ENCODE measurements around the gene VEZF1. TPM values are rescaled to one million over a fixed set of nuclear protein-coding genes. Genes with fewer than 3 reads are reported as not detected.
A peak's percentile ranks its signal among the peaks of the same experiment; 100 is the strongest.

The VEZF1 gene
- total and polyA plus RNA-seq, 7 donors: 30.6 to 92.5 (median 50.5) TPM

GRCh38 chr17:57938061-57938502 is 50.0 kb downstream of the VEZF1 start:
- Histone ChIP-seq H3K27ac (peak overlapping the region; percentile 99), H3K4me3 (no peak overlapping the region), H3K4me1 (peaks cover 83% of the 10 kb centered on the region), H3K36me3 (ENCODE audit: insufficient read depth in 1 of 2, low read depth in 1 of 2) (no peaks in the 10 kb centered on the region), H3K9me3 (no peaks in the 10 kb centered on the region), H3K27me3 (ENCODE audit: insufficient read depth in 3 of 3, low read length in 2 of 3) (no peaks in the 10 kb centered on the region)
- TF ChIP-seq CTCF (IDR thresholded peaks at IDR 0.05): no peak
- DNase-seq (peak in 1 of 2 donors; percentile 2), ATAC-seq (no peak)
- WGBS, 3 donors: 46 to 56% (median 53%) methylated on average over 7 of the region's 7 CpGs
- intact Hi-C loops (cut with DNase I): no loop called here

GRCh38 chr17:57937492-57937891 is 50.6 kb downstream of the VEZF1 start:
- Histone ChIP-seq H3K27me3 (ENCODE audit: insufficient read depth in 3 of 3, low read length in 2 of 3) (no peaks in the 10 kb centered on the region), H3K4me3 (no peak overlapping the region), H3K36me3 (ENCODE audit: insufficient read depth in 1 of 2, low read depth in 1 of 2) (no peaks in the 10 kb centered on the region), H3K4me1 (peaks cover 85% of the 10 kb centered on the region), H3K27ac (peak overlapping the region; percentile 99), H3K9me3 (no peaks in the 10 kb centered on the region)
- ATAC-seq (no peak), DNase-seq (peak in 1 of 2 donors; percentile 17)
- 85 to 92% (median 90%) methylated on average over 2 of the region's 2 CpGs for WGBS, 3 donors
- intact Hi-C loops (cut with DNase I): no loop called here
- TF ChIP-seq CTCF (IDR thresholded peaks at IDR 0.05): no peak

- Histone ChIP-seq H3K4me1 (peaks cover 80% of the 10 kb centered on the region), H3K4me3 (no peak overlapping the region), H3K27me3 (ENCODE audit: insufficient read depth in 3 of 3, low read length in 2 of 3) (no peaks in the 10 kb centered on the region), H3K9me3 (no peaks in the 10 kb centered on the region), H3K36me3 (ENCODE audit: insufficient read depth in 1 of 2, low read depth in 1 of 2) (no peaks in the 10 kb centered on the region), H3K27ac (peak overlapping the region; percentile 99)
- no peak for TF ChIP-seq CTCF (IDR thresholded peaks at IDR 0.05)
- DNase-seq: peak; percentile 69 to 82
- intact Hi-C loops (cut with DNase I): no loop called here
- WGBS, 3 donors: 24 to 31% (median 24%) methylated on average over 11 of the region's 11 CpGs
- peak; percentile 60 to 72 (median 68) for ATAC-seq
These were observed 51.9 kb downstream of the VEZF1 start for GRCh38 chr17:57935833-57936807.

GRCh38 chr17:57931488-57932137 is 56.4 kb downstream of the VEZF1 start:
- WGBS, 3 donors: 66 to 89% (median 72%) methylated on average over 12 of the region's 12 CpGs
- ATAC-seq (peak in 2 of 4 donors; percentile 32 to 46), DNase-seq (peak in 1 of 2 donors; percentile 12)
- no peak for TF ChIP-seq CTCF (IDR thresholded peaks at IDR 0.05)
- Histone ChIP-seq H3K4me1 (peaks cover 77% of the 10 kb centered on the region), H3K4me3 (no peak overlapping the region), H3K27ac (peak overlapping the region; percentile 73), H3K36me3 (ENCODE audit: insufficient read depth in 1 of 2, low read depth in 1 of 2) (no peaks in the 10 kb centered on the region), H3K9me3 (no peaks in the 10 kb centered on the region), H3K27me3 (ENCODE audit: insufficient read depth in 3 of 3, low read length in 2 of 3) (no peaks in the 10 kb centered on the region)
- intact Hi-C loops (cut with DNase I): no loop called here
